B cell (primary cell): ENCODE measurements around the gene B4GALT3. TPM values are rescaled to one million over a fixed set of nuclear protein-coding genes. Genes with fewer than 3 reads are reported as not detected.

Source experiments
- ATAC-seq: fragments of 200-7000 bp; cut with Tn5 transposase; one replicate; pipeline ENCODE4 v1.10.0; 2021; ENCODE audit warnings: low read depth, mild to moderate bottlenecking, moderate number of reproducible peaks, moderate library complexity
- CTCF ChIA-PET: fragments of 350-600 bp; sonication (Branson Sonifier 250); formaldehyde crosslinking; loops from one replicate; lab custom pipeline; 2021; ENCODE audit warnings: antibody characterized with exemption, inconsistent platforms; lab: Charles Lee
- POLR2A ChIA-PET: fragments of 350-600 bp; sonication (Branson Sonifier 250); formaldehyde crosslinking; loops from one replicate; lab custom pipeline; 2021; ENCODE audit warnings: antibody characterized with exemption; lab: Charles Lee
- DNase-seq: peaks from one replicate; pipeline ENCODE4 v3.0.0; 2013
- H2AFZ ChIP-seq: 2 replicates; pipeline ENCODE4 v1.6.1; 2012; ENCODE audit warnings: mild to moderate bottlenecking, low read depth, low read length; ENCODE audit not compliant: insufficient read depth, poor library complexity, severe bottlenecking
- H3K27ac ChIP-seq, 2 donors: 1 replicate in 1 of 2; 2 replicates in 1 of 2; pipeline ENCODE4 v1.5.1; 2012 to 2013; ENCODE audit warnings: low read length in 2 of 2, mild to moderate bottlenecking in 2 of 2, moderate library complexity in 1 of 2
- H3K27me3 ChIP-seq, 4 experiments: fragments of 200-600 bp in 1 of 4; sonication (generic) in 1 of 4; replicated peaks in 1 of 4; 1 replicate in 2 of 4; 2 replicates in 2 of 4; pipeline versions ENCODE4 v1.6.1 to v1.7.0; 2013 to 2016; ENCODE audit warnings: low read length in 3 of 4, mild to moderate bottlenecking in 2 of 4, mixed read lengths in 1 of 4, moderate library complexity in 1 of 4; ENCODE audit not compliant: insufficient read depth in 4 of 4, control insufficient read depth in 3 of 4; ENCODE audit errors: control extremely low read depth in 1 of 4
- H3K36me3 ChIP-seq, 2 experiments: replicated peaks in 1 of 2; 1 replicate in 1 of 2; 2 replicates in 1 of 2; pipeline versions ENCODE4 v1.6.1 to v1.7.1; 2013; ENCODE audit warnings: low read length in 1 of 2; ENCODE audit not compliant: insufficient read depth in 2 of 2, control insufficient read depth in 1 of 2; ENCODE audit errors: control extremely low read depth in 1 of 2, extremely low read depth in 1 of 2
- H3K4me1 ChIP-seq, 2 donors: fragments of 200-600 bp in 1 of 2; sonication (generic) in 1 of 2; 1 replicate in 1 of 2; 2 replicates in 1 of 2; pipeline versions ENCODE4 v1.5.1 to v1.6.1; 2013 to 2017; ENCODE audit warnings: low read length in 2 of 2; ENCODE audit not compliant: control insufficient read depth in 2 of 2, insufficient read depth in 2 of 2
- H3K4me2 ChIP-seq: replicated peaks from 2 replicates; pipeline ENCODE3; 2012; ENCODE audit warnings: mild to moderate bottlenecking, low read depth, low read length; ENCODE audit not compliant: poor library complexity, severe bottlenecking
- H3K4me3 ChIP-seq, 5 experiments: fragments of 200-600 bp in 1 of 5; sonication (generic) in 1 of 5; 1 replicate in 3 of 5; 2 replicates in 2 of 5; pipeline versions ENCODE4 v1.5.1 to v1.7.0; 2011 to 2016; ENCODE audit warnings: low read length in 4 of 5, mild to moderate bottlenecking in 4 of 5, low read depth in 2 of 5, control low read depth in 1 of 5, moderate library complexity in 1 of 5; ENCODE audit not compliant: insufficient read depth in 1 of 5; ENCODE audit errors: control extremely low read depth in 1 of 5, extremely low read depth in 1 of 5
- H3K79me2 ChIP-seq: fragments of 200-600 bp; sonication (generic); one replicate; pipeline ENCODE4 v1.6.0; 2016; ENCODE audit warnings: low read length; ENCODE audit not compliant: control insufficient read depth, insufficient read depth
- H3K9ac ChIP-seq: fragments of 200-600 bp; sonication (generic); 2 replicates; pipeline ENCODE4 v1.6.1; 2017; ENCODE audit warnings: mild to moderate bottlenecking, low read length, moderate library complexity
- H3K9me3 ChIP-seq, 3 donors: one replicate each; pipeline versions ENCODE4 v1.6.1 to v1.7.1; 2013; ENCODE audit warnings: low read length in 2 of 3; ENCODE audit not compliant: control insufficient read depth in 2 of 3, insufficient read depth in 1 of 3; ENCODE audit errors: control extremely low read depth in 1 of 3
- H4K20me1 ChIP-seq: 2 replicates; pipeline ENCODE4 v1.6.0; 2012; ENCODE audit warnings: mild to moderate bottlenecking, low read length; ENCODE audit not compliant: insufficient read depth, control insufficient read depth, poor library complexity, severe bottlenecking
- H3K27ac Mint-ChIP-seq: one replicate; pipeline ENCODE4 v1.8.0; 2021; ENCODE audit warnings: mixed read lengths
- H3K27me3 Mint-ChIP-seq: one replicate; pipeline ENCODE4 v1.8.0; 2021; ENCODE audit warnings: mixed read lengths
- H3K4me1 Mint-ChIP-seq: one replicate; pipeline ENCODE4 v1.8.0; 2021; ENCODE audit warnings: mixed read lengths
- H3K4me3 Mint-ChIP-seq: one replicate; pipeline ENCODE4 v1.8.0; 2021; ENCODE audit warnings: mixed read lengths
- H3K9me3 Mint-ChIP-seq: one replicate; pipeline ENCODE4 v1.8.0; 2022; ENCODE audit warnings: mixed read lengths; ENCODE audit not compliant: insufficient read depth
- CTCF ChIP-seq: fragments of 200-600 bp; IDR thresholded peaks from one replicate; pipeline ENCODE4 v1.8.0; 2022; ENCODE audit warnings: antibody characterized with exemption, mild to moderate bottlenecking
- EZH2 ChIP-seq: IDR thresholded peaks from 2 replicates; pipeline ENCODE4 v1.6.1; 2012; ENCODE audit warnings: borderline replicate concordance, low read depth, mild to moderate bottlenecking, moderate library complexity, low read length; ENCODE audit not compliant: insufficient read depth, poor library complexity, severe bottlenecking
- WGBS: methylation state at CpG from one replicate; pipeline ENCODE4 v1.1.5; 2013; ENCODE audit warnings: missing lambda C conversion rate; ENCODE audit not compliant: insufficient coverage; 5-methylcytosine and 5-hydroxymethylcytosine counted together
- intact Hi-C: fragments of 100-400 bp; cut with micrococcal nuclease; formaldehyde crosslinking; loops from one replicate; pipeline ENCODE4 v1.10.0; 2022
- polyA minus RNA-seq: library from RNA; depleted of rRNA, polyadenylated mRNA; stranded (reverse); fragments of >200 nt; gene quantifications from 2 replicates; pipeline ENCODE4 v1.2.3, GENCODE V29; 2012
- polyA plus RNA-seq: library from polyadenylated mRNA; depleted of rRNA; stranded (reverse); fragments of >200 nt; gene quantifications from 2 replicates; pipeline ENCODE4 v1.2.3, GENCODE V29; 2012
- total RNA-seq, 2 donors: library from RNA; stranded (reverse); fragments of 120-200 nt in 1 of 2; gene quantifications; 1 replicate in 1 of 2; 2 replicates in 1 of 2; pipeline versions ENCODE4 v1.2.3 to v1.2.4, GENCODE V29; 2013 to 2022

B4GALT3 gene
- total RNA-seq (37.6 and 42.9 TPM in 2 replicates), polyA plus RNA-seq (58.9 and 59.6 TPM in 2 replicates), polyA minus RNA-seq (38.2 and 46.6 TPM in 2 replicates)
- total RNA-seq (2013), result 33.9 TPM

GRCh38 chr1:161177112-161177935 lies at the start of gene B4GALT3:
Gene B4GALT3, minus strand, starts transcription at chr1:161177507. Its CDS starts 1,447 bp downstream, at chr1:161176060.
- Histone ChIP-seq H3K9ac (peak within 1 kb of the TSS; percentile 83), H2AFZ (peak within 1 kb of the TSS; percentile 96), H3K27me3 (no peaks in the 10 kb centered on the region), H4K20me1 (peaks cover 9% of the 10 kb centered on the region), H3K9me3 (no peaks in the 10 kb centered on the region), H3K79me2 (peaks cover 33% of the 10 kb centered on the region), H3K36me3 (peaks cover 3 to 37% of the 10 kb centered on the region in 2 experiments), H3K4me3 (peak within 1 kb of the TSS; percentile 75 to 95 (median 90)), H3K4me1 (peaks cover 36 to 52% of the 10 kb centered on the region in 2 donors), H3K4me2 (peak within 1 kb of the TSS; percentile 82), H3K27ac (peak within 1 kb of the TSS; percentile 76 to 81)
- Mint-ChIP-seq H3K9me3 (no peaks in the 10 kb centered on the region), H3K4me1 (peaks cover 64% of the 10 kb centered on the region), H3K27ac (peak within 1 kb of the TSS; percentile 100), H3K4me3 (peak within 1 kb of the TSS; percentile 99), H3K27me3 (no peaks in the 10 kb centered on the region)
- intact Hi-C loops, result loop anchor here (1.0 kb wide), 4 partner anchors 8 to 25 kb away; partner anchors contain the start of genes NDUFS2, PPOX and USP21
- ChIA-PET CTCF (interaction anchor here (0.6 to 3.3 kb wide), 5 partner anchors 11 to 79 kb away, joined by 3 to 24 read pairs (median 4); partner anchors contain the start of genes KLHDC9, PPOX and TOMM40L), POLR2A (interaction anchor here (0.6 to 2.3 kb wide), 6 partner anchors 11 to 48 kb away, joined by 4 to 10 read pairs (median 6); partner anchors contain the start of genes APOA2, NDUFS2, PPOX and TOMM40L)
- peak; percentile 92 for DNase-seq
- ATAC-seq, result peak; percentile 92
- TF ChIP-seq EZH2, result no peak
- no peak for TF ChIP-seq CTCF
- WGBS, result 5% methylated on average over 46 of the region's 50 CpGs
